Muscle layer of colon (tissue), 2 donors: ENCODE measurements around the gene USH2A.

Experiments used
- H3K27ac ChIP-seq: one replicate; pipeline ENCODE4 v1.7.0; 2013; ENCODE audit warnings: low read depth, mild to moderate bottlenecking, low read length, moderate library complexity
- H3K27me3 ChIP-seq, 2 donors: one replicate each; pipeline ENCODE4 v1.7.0; 2013; ENCODE audit warnings: low read length in 2 of 2, mild to moderate bottlenecking in 2 of 2; ENCODE audit not compliant: insufficient read depth in 2 of 2, control insufficient read depth in 1 of 2
- H3K36me3 ChIP-seq: one replicate; pipeline ENCODE4 v1.7.0; 2013; ENCODE audit warnings: mild to moderate bottlenecking, low read length; ENCODE audit not compliant: insufficient read depth
- H3K4me1 ChIP-seq: one replicate; pipeline ENCODE4 v1.7.0; 2013; ENCODE audit warnings: mild to moderate bottlenecking, low read length; ENCODE audit not compliant: insufficient read depth
- H3K4me3 ChIP-seq, 2 donors: one replicate each; pipeline ENCODE4 v1.7.0; 2013; ENCODE audit warnings: low read length in 2 of 2, low read depth in 1 of 2, mild to moderate bottlenecking in 1 of 2, moderate library complexity in 1 of 2
- H3K9ac ChIP-seq: one replicate; pipeline ENCODE4 v1.7.0; 2013; ENCODE audit warnings: low read length
- H3K9me3 ChIP-seq: one replicate; pipeline ENCODE4 v1.7.0; 2013; ENCODE audit warnings: mild to moderate bottlenecking, low read length
- donor health status: abdominal sarcoma.
- donor health status: Adenocarcinoma of cecum.

USH2A gene

DNA sequence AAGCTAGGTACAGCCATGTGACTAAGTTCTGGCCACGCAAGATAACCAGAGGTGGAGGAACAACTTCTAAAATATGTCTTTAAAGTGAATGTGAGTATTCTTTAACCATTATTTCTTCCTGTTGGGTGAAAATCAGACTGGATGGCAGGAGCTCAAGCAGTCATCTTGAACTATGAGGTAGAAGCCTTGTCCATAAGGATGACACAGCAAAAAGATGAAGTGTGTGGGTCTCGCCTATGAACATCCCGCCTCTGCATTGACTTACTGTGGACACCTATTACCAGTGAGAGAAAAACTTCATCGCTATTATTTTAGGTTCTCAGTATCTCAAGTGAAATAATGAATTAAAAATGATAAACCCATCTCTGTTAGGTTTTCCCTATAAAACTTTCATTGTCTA, 365.3 kb downstream of the USH2A start:
- H3K9ac ChIP-seq = no peak overlapping the region
- H3K4me3 ChIP-seq = no peak overlapping the region
- no peaks in the 10 kb centered on the region for H3K9me3 ChIP-seq
- H3K4me1 ChIP-seq = no peaks in the 10 kb centered on the region
- no peaks in the 10 kb centered on the region for H3K36me3 ChIP-seq
- H3K27ac ChIP-seq = no peak overlapping the region
- no peaks in the 10 kb centered on the region for H3K27me3 ChIP-seq

DNA sequence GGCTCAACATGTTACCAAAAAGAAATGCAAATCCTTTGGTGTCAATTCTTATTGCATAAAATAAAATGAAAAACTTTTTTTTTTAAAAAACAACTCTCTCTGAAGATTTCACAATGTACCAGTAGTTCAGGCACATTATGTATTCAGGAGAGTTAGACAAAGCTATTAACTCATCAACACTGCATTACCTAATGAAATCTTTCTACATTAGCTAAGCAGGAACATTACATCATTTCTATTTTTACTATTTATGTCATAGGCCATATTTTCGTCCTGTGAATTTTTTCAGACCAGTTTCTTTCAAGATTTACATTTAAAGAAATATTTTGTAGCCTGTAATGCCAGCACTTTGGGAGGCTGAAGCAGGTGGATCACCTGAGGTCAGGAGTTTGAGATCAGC, 366.2 kb downstream of the USH2A start:
- Histone ChIP-seq H3K9me3 (no peaks in the 10 kb centered on the region), H3K36me3 (no peaks in the 10 kb centered on the region), H3K27me3 (no peaks in the 10 kb centered on the region), H3K4me3 (no peak overlapping the region), H3K9ac (no peak overlapping the region), H3K27ac (no peak overlapping the region), H3K4me1 (no peaks in the 10 kb centered on the region)

DNA sequence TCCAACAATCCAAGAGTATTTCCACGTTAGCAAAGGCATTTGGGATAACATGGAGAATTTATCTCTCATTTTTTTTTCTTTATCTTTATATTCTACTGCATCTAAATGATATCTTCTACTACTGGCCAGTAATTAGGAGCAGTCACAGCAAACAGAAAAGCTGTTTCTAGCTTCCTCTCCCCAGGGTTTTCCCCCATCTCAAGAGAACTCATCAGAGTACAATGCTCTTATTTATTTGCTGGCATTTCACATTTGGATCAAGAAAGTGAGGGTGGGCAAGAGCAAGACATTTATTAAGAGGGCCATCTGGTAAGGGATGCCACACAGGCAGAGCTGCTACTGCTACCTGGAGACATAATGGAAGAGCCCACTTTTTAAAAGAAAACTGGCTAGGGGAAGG, 368.2 kb downstream of the USH2A start:
- no peaks in the 10 kb centered on the region for H3K27me3 ChIP-seq
- H3K27ac ChIP-seq = no peak overlapping the region

DNA sequence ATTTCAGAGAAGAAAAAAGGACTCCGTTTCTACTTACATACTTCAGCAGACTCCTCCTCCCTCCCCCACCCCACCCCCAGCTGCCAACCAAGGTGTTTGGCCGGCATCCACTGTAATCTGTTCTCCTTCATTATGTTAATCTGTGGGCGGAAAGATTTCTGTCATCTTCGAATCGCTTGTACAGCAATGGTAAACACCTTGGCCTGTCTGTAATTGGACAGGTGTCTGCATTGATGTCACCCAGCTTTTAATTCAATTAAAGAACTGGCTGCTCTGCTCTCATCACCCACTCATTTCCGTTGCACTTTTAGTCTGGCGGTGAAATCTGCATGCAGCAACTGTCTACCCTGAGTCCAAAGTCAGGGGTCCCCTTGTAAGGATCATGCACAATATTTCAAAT, 368.6 kb downstream of the USH2A start:
- H3K36me3 ChIP-seq = no peaks in the 10 kb centered on the region
- H3K4me3 ChIP-seq = no peak overlapping the region
- H3K27ac ChIP-seq = no peak overlapping the region
- no peak overlapping the region for H3K9ac ChIP-seq
- no peaks in the 10 kb centered on the region for H3K9me3 ChIP-seq
- H3K27me3 ChIP-seq = no peaks in the 10 kb centered on the region
- H3K4me1 ChIP-seq = no peaks in the 10 kb centered on the region

More for the DNA sequence above, 368.2 kb downstream of the USH2A start:
- no peaks in the 10 kb centered on the region for H3K4me1 ChIP-seq
- H3K4me3 ChIP-seq = no peak overlapping the region
- H3K36me3 ChIP-seq = no peaks in the 10 kb centered on the region
- H3K9me3 ChIP-seq = no peaks in the 10 kb centered on the region
- H3K9ac ChIP-seq = no peak overlapping the region

DNA sequence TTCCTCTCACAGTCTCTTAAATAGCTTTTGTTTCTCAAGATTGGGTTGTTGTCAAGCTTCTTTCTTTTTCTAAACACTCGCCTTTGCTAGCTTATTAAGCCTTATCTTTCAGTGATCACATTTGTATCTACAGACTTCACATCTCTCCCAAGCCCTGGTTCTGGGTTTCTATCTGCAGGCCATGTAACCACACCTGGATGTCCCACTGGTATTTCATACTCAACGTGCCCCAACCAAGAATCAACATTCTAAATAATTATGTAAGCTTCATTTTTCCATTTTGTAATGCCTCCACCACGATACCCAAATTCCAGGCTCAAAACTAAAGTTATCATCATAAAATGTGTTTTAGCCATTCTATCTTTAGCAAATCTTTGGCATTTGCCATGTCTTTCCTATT, 372.2 kb downstream of the USH2A start:
- no peak overlapping the region for H3K27ac ChIP-seq

DNA sequence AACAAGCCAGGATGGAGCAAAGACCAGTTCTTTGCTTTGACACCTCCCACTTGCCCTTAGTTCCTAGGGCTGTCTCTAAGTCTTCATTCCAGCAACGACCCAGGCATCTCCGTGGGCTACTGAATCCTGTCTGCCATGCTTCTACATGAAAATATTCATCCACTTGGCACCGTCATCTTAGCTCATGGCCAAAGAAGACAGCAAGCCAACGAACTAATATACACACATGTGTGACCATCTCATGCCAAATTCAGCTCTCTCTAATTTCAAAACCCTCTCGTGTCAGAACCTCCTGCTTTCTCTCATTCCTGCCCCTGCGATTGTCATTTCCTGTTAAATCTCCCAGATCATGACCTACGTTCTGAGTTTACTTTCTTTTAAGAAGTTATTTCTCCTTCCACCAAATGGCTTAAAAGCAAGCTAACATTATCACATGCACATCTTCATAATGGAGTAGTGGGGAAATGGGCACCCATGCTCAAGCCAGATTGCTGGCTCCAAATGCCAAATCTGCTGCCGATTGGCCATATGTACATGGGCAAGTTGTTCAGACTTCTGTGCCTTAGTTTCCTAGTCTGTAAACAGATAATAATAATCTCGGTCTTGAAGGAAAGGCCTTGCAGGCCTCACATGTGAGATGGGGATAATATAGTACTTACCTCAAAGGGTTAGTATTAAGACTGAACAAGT, 373.4 kb downstream of the USH2A start:
- Histone ChIP-seq H3K4me1 (no peaks in the 10 kb centered on the region), H3K36me3 (no peaks in the 10 kb centered on the region), H3K27me3 (no peaks in the 10 kb centered on the region), H3K4me3 (no peak overlapping the region), H3K9me3 (no peaks in the 10 kb centered on the region), H3K27ac (no peak overlapping the region), H3K9ac (no peak overlapping the region)

More for the DNA sequence above, 372.2 kb downstream of the USH2A start:
- no peaks in the 10 kb centered on the region for H3K27me3 ChIP-seq
- no peaks in the 10 kb centered on the region for H3K36me3 ChIP-seq
- H3K9me3 ChIP-seq = no peaks in the 10 kb centered on the region
- no peaks in the 10 kb centered on the region for H3K4me1 ChIP-seq
- no peak overlapping the region for H3K4me3 ChIP-seq
- no peak overlapping the region for H3K9ac ChIP-seq

DNA sequence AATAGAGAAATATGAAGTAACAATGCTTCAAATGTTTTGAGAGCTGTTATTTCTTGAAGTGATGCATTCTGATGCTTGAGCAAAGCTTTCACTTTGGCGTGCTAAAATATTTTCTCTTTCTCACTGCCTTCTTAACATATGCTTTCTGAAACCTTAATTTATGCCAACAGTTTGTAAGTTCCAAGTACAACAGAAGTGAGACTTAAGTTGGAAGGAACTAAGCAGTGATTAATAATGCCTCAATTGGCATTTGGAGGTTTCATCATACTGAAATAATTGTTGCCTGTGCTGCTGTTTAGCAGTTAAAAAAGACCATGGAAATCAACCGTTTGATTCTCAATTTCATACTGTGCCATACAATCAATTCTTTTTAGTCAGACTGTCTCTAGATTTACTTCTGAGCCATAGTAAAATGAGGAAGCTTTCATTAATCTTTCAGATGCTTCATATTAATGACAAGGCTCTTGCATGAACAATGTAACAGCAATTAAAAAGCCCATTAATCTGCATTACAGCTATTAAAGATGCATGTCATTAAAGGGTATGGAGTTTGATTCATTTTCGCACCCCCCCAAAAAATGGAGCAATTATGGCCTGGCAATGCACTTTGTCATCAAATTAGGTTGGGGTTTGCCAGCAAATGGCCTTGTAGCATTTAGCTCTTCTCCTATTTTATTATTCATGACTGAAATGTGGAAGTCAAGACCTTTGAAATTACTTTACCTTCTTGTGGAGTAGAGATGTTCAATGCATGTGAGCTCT, 375.3 kb downstream of the USH2A start:
- Histone ChIP-seq H3K27ac (no peak overlapping the region), H3K9me3 (no peaks in the 10 kb centered on the region), H3K9ac (no peak overlapping the region), H3K36me3 (no peaks in the 10 kb centered on the region), H3K4me1 (no peaks in the 10 kb centered on the region), H3K27me3 (no peaks in the 10 kb centered on the region), H3K4me3 (no peak overlapping the region)

DNA sequence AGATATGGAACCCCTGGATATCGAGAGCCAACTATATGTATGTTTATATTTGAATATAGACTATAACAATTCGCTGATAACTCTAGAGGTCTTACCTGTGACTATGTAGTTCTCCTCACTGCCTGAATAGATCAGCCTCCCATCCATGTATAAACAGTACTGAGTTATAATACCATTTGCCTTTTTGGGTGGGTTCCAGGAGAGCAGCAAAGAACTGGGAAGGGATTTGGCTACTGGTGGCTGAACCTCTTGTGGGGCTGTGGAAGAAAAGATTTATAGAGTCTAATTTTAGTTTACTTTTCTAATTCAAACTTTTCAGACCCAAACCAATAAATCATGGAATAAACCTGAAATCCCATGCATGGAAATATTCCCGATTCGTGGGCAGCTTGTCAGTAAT, 376.9 kb downstream of the USH2A start:
- no peaks in the 10 kb centered on the region for H3K27me3 ChIP-seq
- no peak overlapping the region for H3K4me3 ChIP-seq
- no peaks in the 10 kb centered on the region for H3K9me3 ChIP-seq
- H3K4me1 ChIP-seq = no peaks in the 10 kb centered on the region
- no peak overlapping the region for H3K27ac ChIP-seq
- no peak overlapping the region for H3K9ac ChIP-seq
- H3K36me3 ChIP-seq = no peaks in the 10 kb centered on the region

DNA sequence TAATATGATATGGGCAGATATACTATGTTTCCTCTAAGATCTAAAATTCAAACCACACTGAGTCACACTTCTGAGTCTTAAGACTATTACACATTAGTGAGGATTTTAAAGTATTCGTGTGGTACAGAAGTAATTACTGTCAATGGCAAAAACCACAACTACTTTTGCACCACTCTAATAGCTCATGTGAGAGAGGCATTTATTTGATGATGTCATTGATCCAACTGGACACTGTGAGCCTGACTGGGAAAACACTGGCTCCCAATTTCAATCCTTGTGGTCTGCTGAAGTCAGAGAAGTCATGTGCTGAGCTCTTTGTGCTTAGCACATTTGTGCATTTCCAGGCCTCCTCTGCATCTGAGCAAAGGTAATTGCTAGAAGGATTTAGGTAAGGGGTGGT, 377.8 kb downstream of the USH2A start:
- Histone ChIP-seq H3K9ac (no peak overlapping the region), H3K27me3 (no peaks in the 10 kb centered on the region), H3K27ac (no peak overlapping the region), H3K9me3 (no peaks in the 10 kb centered on the region), H3K36me3 (no peaks in the 10 kb centered on the region), H3K4me3 (no peak overlapping the region), H3K4me1 (no peaks in the 10 kb centered on the region)

DNA sequence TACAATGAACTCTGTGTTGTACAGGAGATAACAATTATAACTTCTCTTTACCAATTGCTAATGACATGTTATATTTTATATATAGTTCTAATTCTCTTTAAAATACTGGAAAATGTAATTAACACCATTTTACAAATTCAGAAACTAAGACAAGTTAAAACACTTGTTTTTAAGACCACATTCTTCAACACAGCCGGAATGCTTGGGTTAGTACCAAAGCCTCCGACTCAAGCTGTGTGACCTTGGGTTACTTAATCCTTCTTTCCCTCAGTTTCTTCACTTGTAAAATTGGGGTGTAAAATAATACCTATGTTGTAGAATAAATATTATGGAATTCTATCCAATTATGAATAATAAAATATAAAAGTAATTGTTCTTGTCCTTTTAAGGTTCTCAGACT, 378.7 kb downstream of the USH2A start:
- H3K9me3 ChIP-seq = no peaks in the 10 kb centered on the region
- H3K4me3 ChIP-seq = no peak overlapping the region
- H3K36me3 ChIP-seq = no peaks in the 10 kb centered on the region
- H3K4me1 ChIP-seq = no peaks in the 10 kb centered on the region
- no peaks in the 10 kb centered on the region for H3K27me3 ChIP-seq
- no peak overlapping the region for H3K9ac ChIP-seq
- no peak overlapping the region for H3K27ac ChIP-seq

DNA sequence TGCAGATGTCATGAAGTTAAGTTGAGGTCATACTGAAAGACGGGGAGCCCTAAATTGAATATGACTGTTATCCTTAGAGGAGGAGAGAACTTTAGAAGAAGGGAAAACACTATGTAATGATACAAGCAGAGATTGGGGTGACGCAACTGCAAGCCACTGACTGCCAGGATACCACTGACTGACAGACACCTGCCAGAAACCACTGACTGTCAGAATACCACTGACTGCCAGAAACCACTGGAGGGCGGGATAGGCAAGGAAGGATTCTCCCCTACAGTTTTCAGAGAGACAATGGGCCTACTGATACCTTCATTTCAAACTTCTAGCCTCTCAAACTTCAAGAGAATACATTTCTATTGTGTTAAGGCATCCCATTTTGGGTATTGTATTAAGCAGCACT, 388.7 kb downstream of the USH2A start:
- Histone ChIP-seq H3K4me1 (no peaks in the 10 kb centered on the region), H3K9me3 (no peaks in the 10 kb centered on the region), H3K9ac (no peak overlapping the region)

More for the DNA sequence above, 388.7 kb downstream of the USH2A start:
- no peak overlapping the region for H3K4me3 ChIP-seq
- H3K36me3 ChIP-seq = no peaks in the 10 kb centered on the region
- no peaks in the 10 kb centered on the region for H3K27me3 ChIP-seq
- H3K27ac ChIP-seq = no peak overlapping the region
